AG20443 (cell line): ENCODE results near the gene RRP8.

Experiments used
- DNase-seq: peaks from one replicate; pipeline ENCODE4 v3.0.0; 2012; ENCODE audit warnings: low spot score, mixed read lengths

RRP8 gene

GRCh38 chr11:6617315-6617781, 13.9 kb upstream of the RRP8 start:
- no peak for DNase-seq

GRCh38 chr11:6616596-6617250, 13.3 kb upstream of the RRP8 start:
- DNase-seq, result no peak

GRCh38 chr11:6615882-6616585, 12.6 kb upstream of the RRP8 start:
- DNase-seq, result no peak

GRCh38 chr11:6615046-6615445, 11.6 kb upstream of the RRP8 start:
- DNase-seq, result no peak

GRCh38 chr11:6614446-6614845, 11.0 kb upstream of the RRP8 start:
- DNase-seq, result no peak

GRCh38 chr11:6613496-6613895, 10.1 kb upstream of the RRP8 start:
- no peak for DNase-seq

- peak; percentile 95 for DNase-seq
These were observed 9.0 kb upstream of the RRP8 start, which contains the start of gene TAF10 for GRCh38 chr11:6612213-6613041. TSS of gene TAF10 (minus strand) at chr11:6612216. CDS start at chr11:6612189, 27 bp downstream.

- DNase-seq, result no peak
These were observed 8.5 kb upstream of the RRP8 start for GRCh38 chr11:6611963-6612212.

- DNase-seq, result no peak
These were observed 7.9 kb upstream of the RRP8 start for GRCh38 chr11:6611092-6611962.

- DNase-seq, result no peak
These were observed 7.2 kb upstream of the RRP8 start for GRCh38 chr11:6610591-6610990.

- DNase-seq, result no peak
These were observed 6.1 kb upstream of the RRP8 start for GRCh38 chr11:6609502-6610015.

GRCh38 chr11:6608726-6609501, 5.5 kb upstream of the RRP8 start:
- no peak for DNase-seq

GRCh38 chr11:6608011-6608410, 4.6 kb upstream of the RRP8 start:
- no peak for DNase-seq

- DNase-seq, result no peak
These were observed 3.9 kb upstream of the RRP8 start for GRCh38 chr11:6607190-6607795.

- peak; percentile 95 for DNase-seq
These were observed 3.2 kb upstream of the RRP8 start for GRCh38 chr11:6606471-6607189.

- no peak for DNase-seq
These were observed 1.4 kb upstream of the RRP8 start for GRCh38 chr11:6604790-6605189.

GRCh38 chr11:6604081-6604626, 738 bp upstream of the RRP8 start:
- DNase-seq, result peak; percentile 70

GRCh38 chr11:6602096-6602940, 1.1 kb downstream of the RRP8 start:
- DNase-seq, result no peak

GRCh38 chr11:6601041-6601461, 2.4 kb downstream of the RRP8 start:
- DNase-seq, result no peak
